CD14-positive monocyte (primary cell): ENCODE results near the gene COPB2. TPM values are rescaled to one million over a fixed set of nuclear protein-coding genes. Genes with fewer than 3 reads are reported as not detected.

Experiments
- DNase-seq, 3 donors: peaks; one replicate each; pipeline ENCODE4 v3.0.0-alpha.2; 2011 to 2022
- H2AFZ ChIP-seq: 2 replicates; pipeline ENCODE4 v1.6.0; 2012; ENCODE audit warnings: mild to moderate bottlenecking, low read depth, low read length, inconsistent platforms; ENCODE audit not compliant: insufficient read depth, poor library complexity, severe bottlenecking
- H3K27ac ChIP-seq, 2 donors: 1 replicate in 1 of 2; 2 replicates in 1 of 2; pipeline ENCODE4 v1.5.1; 2012 to 2013; ENCODE audit warnings: low read length in 2 of 2, control low read depth in 1 of 2, inconsistent platforms in 1 of 2, low read depth in 1 of 2, mild to moderate bottlenecking in 1 of 2
- H3K27me3 ChIP-seq, 2 donors: one replicate each; pipeline versions ENCODE4 v1.6.0 to v1.6.1; 2011 to 2013; ENCODE audit warnings: low read length in 2 of 2; ENCODE audit not compliant: control insufficient read depth in 2 of 2, insufficient read depth in 2 of 2
- H3K36me3 ChIP-seq, 2 donors: replicated peaks in 1 of 2; 1 replicate in 1 of 2; 2 replicates in 1 of 2; pipeline versions ENCODE4 v1.5.1 to v1.6.1; 2012 to 2013; ENCODE audit warnings: low read length in 2 of 2, control low read depth in 1 of 2, inconsistent platforms in 1 of 2, mild to moderate bottlenecking in 1 of 2; ENCODE audit not compliant: insufficient read depth in 2 of 2, control insufficient read depth in 1 of 2
- H3K4me1 ChIP-seq, 2 donors: 1 replicate in 1 of 2; 2 replicates in 1 of 2; pipeline versions ENCODE4 v1.5.1 to v1.6.1; 2012 to 2013; ENCODE audit warnings: low read length in 2 of 2, control low read depth in 1 of 2, inconsistent platforms in 1 of 2, mild to moderate bottlenecking in 1 of 2, moderate library complexity in 1 of 2; ENCODE audit not compliant: insufficient read depth in 2 of 2, control insufficient read depth in 1 of 2
- H3K4me2 ChIP-seq: replicated peaks from 2 replicates; pipeline ENCODE3; 2012; ENCODE audit warnings: low read length, moderate library complexity, mild to moderate bottlenecking; ENCODE audit not compliant: poor library complexity, severe bottlenecking; ENCODE audit errors: extremely low read depth
- H3K4me3 ChIP-seq, 3 experiments: fragments of 200-600 bp in 1 of 3; sonication (generic) in 1 of 3; replicated peaks in 1 of 3; 1 replicate in 2 of 3; 2 replicates in 1 of 3; pipeline ENCODE4 v1.5.1; 2011 to 2013; ENCODE audit warnings: low read length in 3 of 3, mild to moderate bottlenecking in 3 of 3, control low read depth in 2 of 3, low read depth in 2 of 3, inconsistent platforms in 1 of 3, moderate library complexity in 1 of 3
- H3K79me2 ChIP-seq: 2 replicates; pipeline ENCODE4 v1.6.0; 2012; ENCODE audit warnings: mild to moderate bottlenecking, control low read depth, inconsistent platforms, low read length, moderate library complexity; ENCODE audit not compliant: insufficient read depth
- H3K9ac ChIP-seq: 2 replicates; pipeline ENCODE4 v1.6.0; 2017; ENCODE audit warnings: low read length, mild to moderate bottlenecking; ENCODE audit not compliant: insufficient read depth, poor library complexity, severe bottlenecking
- H3K9me3 ChIP-seq, 2 donors: replicated peaks in 1 of 2; 1 replicate in 1 of 2; 2 replicates in 1 of 2; pipeline versions ENCODE4 v1.5.1 to v1.6.1; 2012 to 2013; ENCODE audit warnings: low read length in 2 of 2, control low read depth in 1 of 2; ENCODE audit not compliant: control insufficient read depth in 1 of 2, insufficient read depth in 1 of 2
- H4K20me1 ChIP-seq: 2 replicates; pipeline ENCODE4 v1.6.0; 2012; ENCODE audit warnings: mild to moderate bottlenecking, low read length, control low read depth, moderate library complexity; ENCODE audit not compliant: insufficient read depth
- H3K27ac Mint-ChIP-seq, 7 donors: one replicate each; pipeline ENCODE4 v1.8.0; 2020; ENCODE audit warnings: mild to moderate bottlenecking in 7 of 7, mixed read lengths in 7 of 7, moderate library complexity in 6 of 7, inconsistent platforms in 2 of 7
- H3K27me3 Mint-ChIP-seq, 3 donors: one replicate each; pipeline ENCODE4 v1.8.0; 2021 to 2022; ENCODE audit warnings: low read depth in 3 of 3, mild to moderate bottlenecking in 3 of 3, mixed read lengths in 3 of 3, moderate library complexity in 3 of 3, inconsistent platforms in 1 of 3
- H3K36me3 Mint-ChIP-seq, 2 donors: one replicate each; pipeline ENCODE4 v1.8.0; 2020; ENCODE audit warnings: mixed read lengths in 2 of 2, inconsistent platforms in 1 of 2, mild to moderate bottlenecking in 1 of 2
- H3K4me1 Mint-ChIP-seq: one replicate; pipeline ENCODE4 v1.8.0; 2020; ENCODE audit warnings: mild to moderate bottlenecking, mixed read lengths
- H3K4me3 Mint-ChIP-seq, 2 donors: one replicate each; pipeline ENCODE4 v1.8.0; 2020; ENCODE audit warnings: mild to moderate bottlenecking in 2 of 2, mixed read lengths in 2 of 2, moderate library complexity in 1 of 2
- H3K9me3 Mint-ChIP-seq, 7 donors: one replicate each; pipeline ENCODE4 v1.8.0; 2020 to 2022; ENCODE audit warnings: mixed read lengths in 7 of 7, mild to moderate bottlenecking in 6 of 7, moderate library complexity in 6 of 7, inconsistent platforms in 2 of 7
- WGBS: methylation state at CpG from one replicate; pipeline ENCODE4 v1.1.5; 2013; ENCODE audit warnings: missing lambda C conversion rate; ENCODE audit not compliant: insufficient coverage; 5-methylcytosine and 5-hydroxymethylcytosine counted together
- intact Hi-C, 2 donors: fragments of 100-400 bp; cut with micrococcal nuclease; formaldehyde crosslinking; loops; one replicate each; pipeline versions ENCODE4 v1.15.0 to v1.15.1; 2023
- polyA plus RNA-seq, 3 donors: library from polyadenylated mRNA; depleted of rRNA in 1 of 3; unstranded in 2 of 3; stranded (reverse) in 1 of 3; fragments of 300-500 nt in 2 of 3; fragments of >200 nt in 1 of 3; fragmentation: Illumina TruSeq in 2 of 3; gene quantifications; 1 replicate in 2 of 3; 2 replicates in 1 of 3; pipeline ENCODE4 v1.2.3, GENCODE V29; 2012 to 2021
- TF ChIP-seq, protein P1 (sequence below): fragments of 200-600 bp; IDR thresholded peaks from one replicate; pipeline ENCODE4 v1.8.0; 2022; ENCODE audit warnings: antibody characterized with exemption, mild to moderate bottlenecking

COPB2 gene
- polyA plus RNA-seq, 3 donors, result 22.6 to 95.6 (median 76.9) TPM

DNA sequence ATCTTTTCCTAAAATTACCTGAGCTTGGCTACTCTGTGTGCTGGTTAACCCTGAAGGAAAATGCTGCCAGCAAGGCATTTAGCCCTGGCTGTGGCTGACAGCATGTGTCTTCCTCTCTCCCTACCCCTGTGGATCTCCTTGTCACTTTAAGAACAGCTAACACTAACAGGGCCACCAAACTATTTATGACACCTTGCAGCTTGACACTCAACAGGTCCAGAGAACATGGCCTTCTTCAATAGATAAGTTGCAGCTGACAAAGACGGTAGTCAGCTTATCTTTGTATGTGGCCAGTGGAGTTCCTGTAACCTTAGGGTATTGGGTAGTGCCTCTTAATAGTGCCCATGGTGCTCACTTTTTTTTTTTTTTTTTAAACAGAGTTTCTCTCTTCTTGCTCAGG, 32.0 kb upstream of the COPB2 start:
- Mint-ChIP-seq H3K4me3 (no peak overlapping the region), H3K27me3 (no peaks in the 10 kb centered on the region), H3K27ac (no peak overlapping the region), H3K36me3 (peaks cover 9 to 13% of the 10 kb centered on the region in 2 donors), H3K9me3 (peaks cover 0 to 6% (median 4%) of the 10 kb centered on the region in 7 donors), H3K4me1 (no peaks in the 10 kb centered on the region)
- TF ChIP-seq, protein P1, sequence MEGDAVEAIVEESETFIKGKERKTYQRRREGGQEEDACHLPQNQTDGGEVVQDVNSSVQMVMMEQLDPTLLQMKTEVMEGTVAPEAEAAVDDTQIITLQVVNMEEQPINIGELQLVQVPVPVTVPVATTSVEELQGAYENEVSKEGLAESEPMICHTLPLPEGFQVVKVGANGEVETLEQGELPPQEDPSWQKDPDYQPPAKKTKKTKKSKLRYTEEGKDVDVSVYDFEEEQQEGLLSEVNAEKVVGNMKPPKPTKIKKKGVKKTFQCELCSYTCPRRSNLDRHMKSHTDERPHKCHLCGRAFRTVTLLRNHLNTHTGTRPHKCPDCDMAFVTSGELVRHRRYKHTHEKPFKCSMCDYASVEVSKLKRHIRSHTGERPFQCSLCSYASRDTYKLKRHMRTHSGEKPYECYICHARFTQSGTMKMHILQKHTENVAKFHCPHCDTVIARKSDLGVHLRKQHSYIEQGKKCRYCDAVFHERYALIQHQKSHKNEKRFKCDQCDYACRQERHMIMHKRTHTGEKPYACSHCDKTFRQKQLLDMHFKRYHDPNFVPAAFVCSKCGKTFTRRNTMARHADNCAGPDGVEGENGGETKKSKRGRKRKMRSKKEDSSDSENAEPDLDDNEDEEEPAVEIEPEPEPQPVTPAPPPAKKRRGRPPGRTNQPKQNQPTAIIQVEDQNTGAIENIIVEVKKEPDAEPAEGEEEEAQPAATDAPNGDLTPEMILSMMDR, result no peak
- intact Hi-C loops, result loop anchor here (10.0 kb wide), 2 partner anchors 1313 to 1323 kb away; no protein-coding TSS in a partner anchor
- Histone ChIP-seq H3K27me3 (no peaks in the 10 kb centered on the region), H3K9ac (no peak overlapping the region), H3K4me1 (no peaks in the 10 kb centered on the region), H4K20me1 (no peaks in the 10 kb centered on the region), H3K27ac (no peak overlapping the region), H2AFZ (no peak overlapping the region), H3K36me3 (no peaks in the 10 kb centered on the region), H3K9me3 (no peaks in the 10 kb centered on the region), H3K79me2 (no peaks in the 10 kb centered on the region), H3K4me2 (no peak overlapping the region), H3K4me3 (no peak overlapping the region)
- no CpG with 5 or more reads among the region's 1 CpG for WGBS
- DNase-seq, result no peak

- no peak overlapping the region for H3K4me3 Mint-ChIP-seq
- H3K27ac Mint-ChIP-seq, result no peak overlapping the region
- Histone ChIP-seq H3K9me3 (no peaks in the 10 kb centered on the region), H3K36me3 (no peaks in the 10 kb centered on the region), H3K27me3 (no peaks in the 10 kb centered on the region), H3K4me1 (no peaks in the 10 kb centered on the region), H4K20me1 (no peaks in the 10 kb centered on the region), H3K4me2 (no peak overlapping the region), H3K9ac (no peak overlapping the region), H3K27ac (no peak overlapping the region), H3K4me3 (no peak overlapping the region), H2AFZ (no peak overlapping the region), H3K79me2 (no peaks in the 10 kb centered on the region)
- no peak for DNase-seq
- H3K27me3 Mint-ChIP-seq, result no peaks in the 10 kb centered on the region
- no CpG with 5 or more reads among the region's 1 CpG for WGBS
- no peaks in the 10 kb centered on the region for H3K4me1 Mint-ChIP-seq
- intact Hi-C loops, result loop anchor here (10.0 kb wide), 2 partner anchors 1314 to 1324 kb away; no protein-coding TSS in a partner anchor
- peaks cover 9 to 13% of the 10 kb centered on the region in 2 donors for H3K36me3 Mint-ChIP-seq
- H3K9me3 Mint-ChIP-seq, result peaks cover 0 to 10% (median 6%) of the 10 kb centered on the region in 7 donors
- TF ChIP-seq, protein P1, result no peak
These were observed 31.6 kb upstream of the COPB2 start for GRCh38 chr3:139421040-139421439.
